Stimulated activated CD4-positive, alpha-beta T cell treated with anti-CD3 and anti-CD28 coated beads, Interleukin-1b, Interleukin-23, amount 100 ng/mL, for 4 hours (primary cell): ENCODE measurements around the gene RBBP6.
A peak's percentile ranks its signal among the peaks of the same experiment; 100 is the strongest.
"Not testable (repeated sequence)": the region's sequence is repeated elsewhere in the genome, so short reads cannot be mapped to it uniquely, and the experiment has no call there.

Source experiments
- DNase-seq, 2 donors: peaks; one replicate each; pipeline ENCODE4 v3.0.0-alpha.2; 2020; ENCODE audit warnings: low read depth in 2 of 2

The RBBP6 gene, protein sequence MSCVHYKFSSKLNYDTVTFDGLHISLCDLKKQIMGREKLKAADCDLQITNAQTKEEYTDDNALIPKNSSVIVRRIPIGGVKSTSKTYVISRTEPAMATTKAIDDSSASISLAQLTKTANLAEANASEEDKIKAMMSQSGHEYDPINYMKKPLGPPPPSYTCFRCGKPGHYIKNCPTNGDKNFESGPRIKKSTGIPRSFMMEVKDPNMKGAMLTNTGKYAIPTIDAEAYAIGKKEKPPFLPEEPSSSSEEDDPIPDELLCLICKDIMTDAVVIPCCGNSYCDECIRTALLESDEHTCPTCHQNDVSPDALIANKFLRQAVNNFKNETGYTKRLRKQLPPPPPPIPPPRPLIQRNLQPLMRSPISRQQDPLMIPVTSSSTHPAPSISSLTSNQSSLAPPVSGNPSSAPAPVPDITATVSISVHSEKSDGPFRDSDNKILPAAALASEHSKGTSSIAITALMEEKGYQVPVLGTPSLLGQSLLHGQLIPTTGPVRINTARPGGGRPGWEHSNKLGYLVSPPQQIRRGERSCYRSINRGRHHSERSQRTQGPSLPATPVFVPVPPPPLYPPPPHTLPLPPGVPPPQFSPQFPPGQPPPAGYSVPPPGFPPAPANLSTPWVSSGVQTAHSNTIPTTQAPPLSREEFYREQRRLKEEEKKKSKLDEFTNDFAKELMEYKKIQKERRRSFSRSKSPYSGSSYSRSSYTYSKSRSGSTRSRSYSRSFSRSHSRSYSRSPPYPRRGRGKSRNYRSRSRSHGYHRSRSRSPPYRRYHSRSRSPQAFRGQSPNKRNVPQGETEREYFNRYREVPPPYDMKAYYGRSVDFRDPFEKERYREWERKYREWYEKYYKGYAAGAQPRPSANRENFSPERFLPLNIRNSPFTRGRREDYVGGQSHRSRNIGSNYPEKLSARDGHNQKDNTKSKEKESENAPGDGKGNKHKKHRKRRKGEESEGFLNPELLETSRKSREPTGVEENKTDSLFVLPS (N-terminal part only)

GRCh38 chr16:24539295-24539849, at the start of gene RBBP6:
TSS of gene RBBP6 (plus strand) at chr16:24539566. CDS start at chr16:24540627, 1,061 bp downstream.
- DNase-seq = peak; percentile 90 to 92

DNA sequence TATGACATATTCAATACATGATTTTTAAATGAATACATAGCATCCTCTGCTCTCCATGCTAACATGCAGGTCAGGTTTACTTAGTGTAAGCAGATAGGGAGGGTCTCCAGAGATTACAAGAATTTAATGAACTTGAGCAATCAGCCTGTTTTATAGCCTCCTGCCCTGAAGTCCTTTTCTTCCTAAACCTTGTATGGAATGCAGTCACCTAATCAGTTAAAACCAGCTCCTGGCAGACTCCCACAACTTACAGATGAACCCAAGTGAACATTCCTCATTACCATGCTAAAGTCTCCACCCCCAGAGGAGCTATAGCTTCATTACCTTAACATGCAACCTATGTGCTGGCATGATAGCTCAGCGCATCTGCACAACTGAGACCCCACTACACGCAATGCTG, 48.5 kb upstream of the RBBP6 start:
- DNase-seq = no peak

DNA sequence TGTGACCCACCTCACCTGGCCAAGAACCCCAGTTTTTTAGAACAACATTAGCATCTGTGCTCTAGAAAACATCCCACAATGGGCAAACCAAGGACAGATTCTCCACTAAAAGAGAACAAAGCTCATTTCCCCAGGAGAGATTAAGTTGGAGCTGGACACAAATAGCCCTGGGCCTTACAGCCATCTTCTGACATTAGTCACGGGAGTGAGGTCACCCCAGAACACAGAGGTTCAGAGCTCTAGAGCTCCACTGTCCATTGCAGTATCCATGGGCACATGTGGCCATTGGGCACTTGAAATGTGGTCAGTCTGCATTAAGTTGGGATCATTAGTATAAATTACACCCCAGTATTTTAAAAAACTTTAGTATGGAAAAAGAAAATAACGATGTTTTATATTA, 47.6 kb upstream of the RBBP6 start:
- DNase-seq = no peak

DNA sequence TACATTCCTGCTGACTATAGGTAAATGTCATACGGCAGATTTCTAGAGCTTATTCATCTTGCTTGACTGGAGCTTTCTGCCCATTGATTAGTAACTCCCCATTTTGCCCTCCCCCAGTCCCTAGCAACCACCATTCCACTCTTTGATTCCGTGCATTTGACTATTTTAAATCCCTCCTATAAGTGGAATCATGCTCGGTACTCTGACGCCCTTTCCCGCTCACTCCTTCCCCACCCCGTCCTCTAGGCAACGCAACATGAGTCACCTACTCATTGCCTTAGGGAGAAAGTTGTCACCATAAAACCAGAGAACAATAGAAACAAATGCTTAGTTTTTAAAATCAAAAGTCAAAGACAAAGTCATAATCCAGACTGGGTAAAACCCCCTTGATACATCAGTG, 45.5 kb upstream of the RBBP6 start:
- no peak for DNase-seq

DNA sequence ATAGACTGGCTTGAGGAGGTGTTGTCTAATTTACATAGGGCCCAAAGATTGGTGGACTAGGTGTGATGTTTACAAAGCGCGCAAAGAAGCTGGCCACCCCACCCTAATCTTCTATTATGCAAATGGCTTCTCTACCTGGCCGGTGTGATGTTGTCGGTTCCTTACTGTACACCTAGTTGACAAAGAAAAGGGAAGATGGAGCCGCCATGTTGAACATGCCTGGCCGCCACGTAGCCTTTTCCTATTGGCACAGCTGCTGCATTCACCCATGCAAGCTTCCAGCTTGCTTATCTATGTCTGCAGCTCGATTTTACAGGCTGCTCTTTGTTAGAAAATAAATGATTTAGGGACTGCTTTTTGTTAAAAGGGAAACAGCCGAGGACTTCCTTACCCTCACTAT, 44.2 kb upstream of the RBBP6 start:
- not testable (repeated sequence) for DNase-seq

- no peak for DNase-seq
These were observed 41.9 kb upstream of the RBBP6 start for GRCh38 chr16:24497440-24497839.

- DNase-seq = no peak
These were observed 40.1 kb upstream of the RBBP6 start for GRCh38 chr16:24499193-24499814.

- DNase-seq = peak; percentile 15 to 45
These were observed 34.7 kb upstream of the RBBP6 start for GRCh38 chr16:24504472-24505345.

DNA sequence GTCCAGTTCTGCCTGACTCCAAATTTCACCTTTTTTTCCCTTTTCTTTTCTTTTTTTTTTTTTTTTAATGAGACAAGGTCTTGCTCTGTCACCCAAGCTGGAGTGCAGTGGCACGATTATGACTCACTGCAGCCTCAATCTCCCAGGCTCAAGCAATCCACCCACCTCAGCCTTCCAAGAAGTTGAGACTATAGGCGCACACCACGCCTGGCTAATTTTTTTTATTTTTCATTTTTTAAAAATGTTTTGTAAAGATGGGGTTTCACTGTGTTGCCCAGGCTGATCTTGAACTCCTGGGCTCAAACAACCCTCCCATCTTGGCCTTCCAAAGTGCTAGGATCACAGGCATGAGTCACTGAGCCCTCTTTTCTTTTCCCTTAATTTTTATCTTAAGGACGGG, 33.4 kb upstream of the RBBP6 start:
- no peak for DNase-seq

DNA sequence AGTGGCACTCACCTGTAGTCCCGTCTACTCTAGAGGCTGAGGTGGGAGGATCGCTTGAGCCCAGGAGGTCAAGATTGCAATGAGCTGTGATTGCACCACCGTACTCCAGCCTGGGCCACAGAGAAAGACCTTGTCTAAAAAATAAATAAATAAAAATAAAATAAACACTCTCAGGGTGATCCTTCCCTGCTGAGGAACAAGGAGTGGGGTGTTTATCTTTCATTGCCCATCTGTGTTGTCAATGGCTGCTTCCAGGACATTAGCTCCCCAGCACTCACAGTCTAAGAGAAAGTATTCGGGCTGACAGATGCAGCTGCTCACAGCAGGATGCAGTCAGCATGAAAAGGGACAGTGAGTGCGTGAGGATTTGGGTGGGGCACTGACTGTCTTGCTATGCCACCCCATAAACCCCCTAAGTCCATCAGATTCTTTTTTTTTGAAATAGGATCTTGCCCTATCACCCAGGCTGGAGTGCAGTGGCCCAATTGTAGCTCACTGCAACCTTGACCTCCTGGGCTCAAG, 31.3 kb upstream of the RBBP6 start:
- DNase-seq = no peak

DNA sequence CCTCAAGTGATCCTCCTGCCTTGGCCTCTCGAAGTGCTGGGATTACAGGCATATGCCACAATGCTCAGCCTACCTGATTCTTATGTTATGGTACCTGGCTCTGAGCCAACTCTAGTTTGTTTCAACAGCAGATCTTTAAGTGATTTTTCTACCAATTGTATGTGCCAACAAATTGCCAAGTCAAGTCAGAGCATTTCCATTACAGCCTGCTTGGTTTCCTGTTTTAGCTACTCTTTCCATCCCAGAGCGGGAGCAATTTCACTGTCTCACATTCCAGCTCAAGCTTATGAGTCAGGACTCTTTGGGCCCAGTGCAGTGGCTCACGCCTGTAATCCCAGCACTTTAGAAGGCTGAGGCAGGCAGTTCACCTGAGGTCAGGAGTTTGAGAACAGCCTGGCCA, 30.8 kb upstream of the RBBP6 start:
- no peak for DNase-seq

- no peak for DNase-seq
These were observed 29.8 kb upstream of the RBBP6 start for GRCh38 chr16:24509536-24509935.

GRCh38 chr16:24511174-24511573, 28.2 kb upstream of the RBBP6 start:
- no peak for DNase-seq

GRCh38 chr16:24511792-24512191, 27.6 kb upstream of the RBBP6 start:
- DNase-seq = no peak

DNA sequence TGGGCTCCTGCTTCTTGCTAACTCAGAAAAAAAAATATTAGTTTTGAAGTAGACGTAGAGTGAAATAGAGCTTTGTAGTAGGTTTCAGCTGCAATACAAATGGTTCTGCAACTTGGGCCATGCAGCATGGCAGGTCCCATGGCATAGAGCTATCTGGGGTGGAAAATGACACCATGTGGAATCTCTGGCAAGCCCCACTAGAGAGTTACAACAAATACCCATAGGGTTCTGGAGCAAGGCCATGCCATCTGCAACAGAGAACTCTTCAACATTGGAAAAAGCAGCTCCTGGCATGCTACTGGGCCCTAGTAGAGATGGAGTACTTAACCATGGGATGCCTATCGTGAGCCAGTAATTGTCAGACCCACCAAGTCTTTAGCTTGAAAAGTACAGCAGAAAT, 25.3 kb upstream of the RBBP6 start:
- no peak for DNase-seq

- no peak for DNase-seq
These were observed 24.2 kb upstream of the RBBP6 start for GRCh38 chr16:24515186-24515585.

DNA sequence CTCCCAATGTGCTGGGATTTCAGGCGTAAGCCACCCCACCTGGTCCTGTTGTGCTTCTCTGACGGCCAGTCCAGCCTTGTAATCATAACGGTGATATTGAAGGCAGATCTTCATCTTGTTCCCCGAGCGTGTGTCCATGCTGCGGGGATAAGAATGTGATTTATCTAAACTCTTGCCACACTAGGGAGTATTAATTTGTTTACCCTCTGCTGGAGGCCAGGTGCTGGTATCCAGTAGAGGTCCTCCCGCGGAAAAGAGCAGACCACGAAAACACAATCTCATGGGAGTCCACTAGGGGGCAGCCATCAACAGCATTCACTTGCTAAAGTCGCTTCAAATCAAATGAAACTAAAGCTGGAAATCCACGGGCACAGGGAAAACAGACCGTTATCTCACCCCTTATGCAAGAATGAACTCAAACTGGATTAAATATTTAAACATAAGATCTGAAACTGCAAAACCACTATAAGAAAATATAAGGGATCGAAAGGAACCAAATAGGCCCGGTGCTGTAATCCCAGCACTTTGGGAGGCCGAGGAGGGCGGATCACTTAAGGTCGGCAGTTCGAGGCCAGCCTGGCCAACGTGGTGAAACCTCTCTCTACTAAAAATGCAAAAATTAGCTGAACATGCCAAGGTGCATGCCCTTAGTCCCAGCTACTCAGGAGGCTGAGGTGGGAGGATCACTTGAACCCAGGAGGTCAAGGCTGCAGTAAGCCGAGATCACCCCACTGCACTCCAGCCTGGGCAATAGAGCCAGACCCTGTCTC, 22.3 kb upstream of the RBBP6 start:
- DNase-seq = peak; percentile 58 to 71

DNA sequence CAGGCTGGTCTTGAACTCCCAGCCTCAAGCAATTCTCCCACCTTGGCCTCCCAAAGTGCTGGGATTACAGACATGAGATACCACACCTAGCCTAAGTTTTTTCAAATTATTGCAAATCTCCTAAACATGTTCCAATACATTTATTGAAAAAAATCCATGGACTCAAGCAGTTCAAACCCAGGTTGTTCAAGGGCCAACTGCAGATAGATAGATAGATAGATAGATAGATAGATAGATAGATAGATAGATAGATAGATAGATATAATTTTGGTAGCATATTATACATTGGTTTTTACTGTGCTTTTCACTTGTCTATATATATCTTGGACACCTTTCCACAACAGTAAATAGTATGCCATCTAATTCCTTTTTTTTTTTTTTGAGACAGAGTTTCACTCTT, 20.9 kb upstream of the RBBP6 start:
- no peak for DNase-seq

- no peak for DNase-seq
These were observed 18.4 kb upstream of the RBBP6 start for GRCh38 chr16:24520983-24521382.

- DNase-seq = no peak
These were observed 16.6 kb upstream of the RBBP6 start for GRCh38 chr16:24522751-24523150.
